ENCODE results near the gene RIN1. TPM values are rescaled to one million over a fixed set of nuclear protein-coding genes. Genes with fewer than 3 reads are reported as not detected.

Gene RIN1
- total RNA-seq, 1 experiment from 2014 or later = 58.0 TPM

DNA sequence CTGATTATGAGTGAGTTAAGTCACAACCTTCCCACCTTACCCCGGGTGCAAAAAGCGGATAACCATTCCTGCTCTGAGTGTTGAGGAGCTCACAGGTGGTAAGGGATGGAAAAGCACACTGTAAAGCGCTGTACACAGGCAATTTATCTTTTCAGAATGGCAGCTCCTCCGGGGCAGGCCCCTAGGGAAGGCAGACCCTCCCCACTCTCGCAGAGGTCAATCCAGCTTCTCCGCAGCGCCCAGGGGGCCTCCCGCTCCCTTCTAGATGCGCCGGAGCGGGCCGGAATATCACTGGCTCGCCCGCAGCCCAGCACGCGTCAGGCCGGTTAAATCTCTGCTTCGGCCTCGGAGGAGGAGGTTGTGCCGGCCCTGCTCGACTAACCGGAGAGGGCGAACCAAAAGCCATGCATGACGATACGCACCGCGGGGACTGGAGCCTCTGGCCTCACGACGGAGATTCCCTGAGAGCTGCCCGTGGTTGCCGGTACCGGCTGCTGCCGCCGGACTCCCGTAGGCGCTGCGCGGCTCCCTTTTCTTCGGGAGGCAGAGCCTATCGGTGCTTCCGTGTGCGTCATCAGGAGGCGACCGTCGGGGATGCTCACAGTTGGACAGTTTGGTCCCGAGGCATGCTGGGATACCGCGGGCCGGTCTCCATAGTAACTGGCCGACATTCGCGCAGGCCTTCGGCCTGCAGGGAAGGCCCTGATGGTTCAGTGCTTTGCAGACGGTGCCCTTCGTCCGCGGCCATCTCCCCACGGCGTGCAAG is 8.5 kb upstream of the RIN1 start, which contains the start of gene BRMS1:
BRMS1 (minus strand) TSS at position 555 of the 766 bp plus-strand sequence. CDS start 2,870 bp downstream, outside the sequence.
- Histone ChIP-seq H3K4me1 (replicated peaks) (peaks cover 38% of the 10 kb centered on the region), H3K9me3 (replicated peaks) (no peaks in the 10 kb centered on the region; the same call in 1 of the 2 replicates), H3K27ac (peak within 1 kb of the TSS; percentile 41), H3K36me3 (peaks cover 44% of the 10 kb centered on the region), H3K27me3 (replicated peaks) (no peaks in the 10 kb centered on the region), H3K4me3 (peak within 1 kb of the TSS; percentile 74)
- peak; percentile 95 to 100 for DNase-seq (ENCODE audit: low read depth in 1 of 2, low spot score in 2 of 2)

DNA sequence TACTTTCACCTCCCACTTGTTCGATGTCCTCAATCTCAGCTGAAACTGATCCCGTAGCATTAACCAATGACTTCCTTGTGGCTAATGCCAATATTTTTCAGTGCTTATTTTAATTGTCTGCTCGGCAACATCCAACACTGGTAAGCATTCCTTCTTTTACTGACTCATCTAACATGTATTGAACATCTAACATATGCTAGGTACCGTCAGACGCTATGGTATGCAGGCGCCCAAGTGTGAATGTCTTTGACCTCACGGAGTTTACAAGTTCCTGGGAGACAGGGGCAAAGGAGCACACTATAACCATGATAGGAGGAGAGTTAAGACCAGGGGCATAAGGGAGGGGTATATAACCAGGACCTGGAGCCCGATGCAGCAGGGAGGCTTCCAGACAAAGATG is 6.9 kb upstream of the RIN1 start:
- Histone ChIP-seq H3K36me3 (peaks cover 59% of the 10 kb centered on the region), H3K4me1 (replicated peaks) (peaks cover 36% of the 10 kb centered on the region), H3K4me3 (no peak overlapping the region), H3K9me3 (replicated peaks) (no peaks in the 10 kb centered on the region; the same call in 1 of the 2 replicates), H3K27ac (no peak overlapping the region), H3K27me3 (replicated peaks) (no peaks in the 10 kb centered on the region)
- no peak for DNase-seq (ENCODE audit: low read depth in 1 of 2, low spot score in 2 of 2)

DNA sequence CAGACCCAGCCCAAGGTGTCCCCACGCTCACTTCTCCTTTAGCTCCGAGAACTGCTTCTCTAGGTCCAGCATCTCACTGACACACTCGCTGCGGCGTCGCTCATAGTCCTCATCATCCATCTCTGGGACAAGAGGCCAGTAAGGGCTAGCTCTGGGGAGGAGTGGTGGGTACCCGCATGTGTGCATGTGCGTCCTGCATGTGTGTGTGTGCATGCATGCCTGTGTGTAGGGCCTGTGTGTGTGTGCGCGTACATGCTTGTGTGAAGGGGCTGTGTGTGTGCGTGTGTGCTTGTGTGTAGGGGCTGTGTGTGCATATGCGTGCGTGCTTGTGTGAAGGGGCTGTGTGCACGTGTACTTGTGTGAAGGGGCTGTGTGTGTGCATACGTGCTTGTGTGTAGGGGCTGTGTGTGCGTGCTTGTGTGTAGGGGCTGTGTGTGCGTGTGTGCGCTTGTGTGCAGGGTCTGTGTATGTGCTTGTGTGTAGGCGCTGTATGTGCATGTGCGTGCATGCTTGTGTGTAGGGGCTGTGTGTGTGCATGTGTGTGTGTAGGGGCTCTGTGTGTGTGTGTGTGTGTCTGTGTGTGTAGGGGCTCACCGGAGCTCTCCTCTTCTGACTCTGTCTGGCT is 5.4 kb upstream of the RIN1 start:
- Histone ChIP-seq H3K27me3 (replicated peaks) (no peaks in the 10 kb centered on the region), H3K27ac (no peak overlapping the region), H3K4me1 (replicated peaks) (peaks cover 39% of the 10 kb centered on the region), H3K9me3 (replicated peaks) (no peaks in the 10 kb centered on the region), H3K36me3 (peaks cover 70% of the 10 kb centered on the region), H3K4me3 (no peak overlapping the region)
- peak in 1 of 2 experiments; percentile 50 for DNase-seq (ENCODE audit: low read depth in 1 of 2, low spot score in 2 of 2)

DNA sequence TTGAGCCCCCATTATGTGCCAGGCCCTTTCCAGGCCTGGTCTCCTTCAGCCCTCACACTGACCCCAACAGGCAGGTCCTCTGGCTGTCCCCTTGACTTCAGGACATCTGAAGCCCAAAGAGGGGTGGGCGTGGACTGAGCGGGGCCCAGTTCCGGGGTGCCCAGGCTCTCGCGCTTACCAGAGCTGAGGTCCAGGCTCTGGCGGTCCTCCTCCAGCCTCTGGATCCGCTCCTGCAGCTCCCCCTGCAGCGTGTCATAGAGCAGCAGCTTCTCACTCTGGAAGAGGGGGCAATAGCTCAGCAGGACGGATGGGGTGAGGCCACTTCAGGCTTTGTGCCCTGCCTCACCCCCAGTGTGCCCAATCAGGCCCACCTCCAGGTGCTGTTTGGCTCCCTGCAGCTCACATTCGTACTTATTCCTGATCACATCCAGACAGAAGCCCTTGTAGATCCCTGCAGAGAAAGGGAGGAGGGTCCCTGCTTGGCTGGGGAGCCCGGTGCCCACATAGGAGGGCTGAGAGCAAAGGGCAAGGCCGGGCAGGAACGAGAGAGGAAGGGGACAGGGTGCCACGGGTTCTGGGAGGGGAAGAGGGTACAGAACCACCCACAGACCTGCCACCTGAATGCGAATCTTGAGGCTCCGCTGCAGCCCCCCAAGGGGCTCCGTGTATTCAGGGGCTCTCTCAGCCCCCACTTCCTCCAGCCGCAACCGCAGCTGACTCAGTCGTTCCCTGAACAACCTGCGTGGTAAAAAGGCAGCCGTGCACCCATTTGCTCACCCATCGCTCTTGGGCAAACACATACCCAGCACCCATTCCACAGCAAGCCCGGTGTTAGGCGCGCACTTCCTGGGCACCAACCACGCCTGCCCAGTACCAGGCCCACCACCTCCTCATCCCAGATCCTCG is 4.6 kb upstream of the RIN1 start:
- DNase-seq (ENCODE audit: low read depth in 1 of 2, low spot score in 2 of 2) = peak in 1 of 2 experiments; percentile 59
- H3K4me3 ChIP-seq = no peak overlapping the region
- no peaks in the 10 kb centered on the region for H3K27me3 ChIP-seq (replicated peaks)
- no peaks in the 10 kb centered on the region for H3K9me3 ChIP-seq (replicated peaks)
- H3K27ac ChIP-seq = no peak overlapping the region
- H3K36me3 ChIP-seq = peaks cover 74% of the 10 kb centered on the region
- H3K4me1 ChIP-seq (replicated peaks) = peaks cover 43% of the 10 kb centered on the region

DNA sequence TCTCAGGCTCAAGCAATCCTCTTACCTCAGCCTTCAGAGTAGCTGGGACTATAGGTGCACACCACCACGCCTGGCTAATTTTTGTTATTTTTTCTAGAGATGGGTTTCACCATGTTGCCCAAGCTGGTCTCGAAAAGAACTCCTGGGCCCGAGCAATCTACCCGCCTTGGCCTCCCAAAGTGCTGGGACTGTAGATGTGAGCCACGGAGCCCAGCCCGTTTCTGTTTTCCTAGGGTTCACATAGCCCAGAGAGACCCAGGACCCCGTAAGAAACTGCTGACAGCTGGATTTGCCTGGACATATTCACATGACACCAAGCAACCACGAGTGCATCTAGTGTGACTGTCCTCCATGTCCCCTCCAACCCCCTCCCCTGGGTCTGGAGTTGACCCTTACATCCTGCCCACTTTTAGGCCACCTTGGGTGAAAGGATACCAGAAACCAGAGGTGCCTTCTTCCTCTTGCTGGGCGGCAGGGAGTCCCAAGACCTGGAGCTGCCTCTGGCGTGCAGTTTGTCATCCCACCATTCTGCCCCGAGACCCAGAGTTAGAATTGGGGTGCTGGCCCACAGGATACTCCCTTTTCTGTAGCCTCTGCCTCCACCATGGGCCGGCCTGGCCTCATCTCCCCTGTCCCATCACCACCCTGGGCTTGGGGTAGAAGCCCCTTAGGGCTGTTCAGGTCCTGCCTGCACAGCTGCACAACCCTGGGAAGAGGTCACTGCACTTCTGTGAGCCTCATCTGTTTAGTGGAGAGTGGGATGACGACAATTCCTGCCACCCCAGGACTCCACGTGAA is 3.7 kb upstream of the RIN1 start:
- peaks cover 84% of the 10 kb centered on the region for H3K36me3 ChIP-seq
- H3K9me3 ChIP-seq (replicated peaks) = no peaks in the 10 kb centered on the region
- peak in 1 of 2 experiments; percentile 52 for DNase-seq (ENCODE audit: low read depth in 1 of 2, low spot score in 2 of 2)
- H3K4me3 ChIP-seq = no peak overlapping the region
- H3K4me1 ChIP-seq (replicated peaks) = peaks cover 44% of the 10 kb centered on the region
- no peaks in the 10 kb centered on the region for H3K27me3 ChIP-seq (replicated peaks)
- no peak overlapping the region for H3K27ac ChIP-seq

DNA sequence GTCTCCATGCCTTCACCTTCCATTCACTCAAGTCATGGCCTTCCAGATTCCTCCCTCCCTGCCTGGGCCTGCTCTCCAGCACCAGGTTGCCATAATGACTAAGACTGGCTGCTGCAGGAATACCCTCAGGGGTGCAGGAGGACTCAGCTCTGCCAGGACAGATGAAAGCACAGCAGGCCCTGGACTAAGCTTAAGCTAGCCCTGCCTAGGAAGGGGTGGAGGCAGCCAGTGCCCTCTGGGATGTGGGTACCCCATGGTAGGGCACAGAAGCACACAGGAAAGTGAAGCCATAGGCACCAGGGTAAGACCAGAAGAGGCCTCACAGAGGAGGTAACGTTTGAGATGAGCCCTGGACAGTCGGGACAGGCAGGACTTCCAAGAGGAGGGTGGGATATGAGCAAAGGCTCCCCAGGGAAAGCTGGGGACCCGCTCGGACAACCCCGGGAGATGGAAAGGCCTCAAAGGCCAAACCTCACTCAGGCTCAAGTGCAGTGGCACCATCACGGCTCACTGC is 3.0 kb upstream of the RIN1 start:
- no peak overlapping the region for H3K27ac ChIP-seq
- peaks cover 47% of the 10 kb centered on the region for H3K4me1 ChIP-seq (replicated peaks)
- no peak overlapping the region for H3K4me3 ChIP-seq
- H3K27me3 ChIP-seq (replicated peaks) = no peaks in the 10 kb centered on the region
- no peak for DNase-seq (ENCODE audit: low read depth in 1 of 2, low spot score in 2 of 2)
- peaks cover 87% of the 10 kb centered on the region for H3K36me3 ChIP-seq
- no peaks in the 10 kb centered on the region for H3K9me3 ChIP-seq (replicated peaks)

DNA sequence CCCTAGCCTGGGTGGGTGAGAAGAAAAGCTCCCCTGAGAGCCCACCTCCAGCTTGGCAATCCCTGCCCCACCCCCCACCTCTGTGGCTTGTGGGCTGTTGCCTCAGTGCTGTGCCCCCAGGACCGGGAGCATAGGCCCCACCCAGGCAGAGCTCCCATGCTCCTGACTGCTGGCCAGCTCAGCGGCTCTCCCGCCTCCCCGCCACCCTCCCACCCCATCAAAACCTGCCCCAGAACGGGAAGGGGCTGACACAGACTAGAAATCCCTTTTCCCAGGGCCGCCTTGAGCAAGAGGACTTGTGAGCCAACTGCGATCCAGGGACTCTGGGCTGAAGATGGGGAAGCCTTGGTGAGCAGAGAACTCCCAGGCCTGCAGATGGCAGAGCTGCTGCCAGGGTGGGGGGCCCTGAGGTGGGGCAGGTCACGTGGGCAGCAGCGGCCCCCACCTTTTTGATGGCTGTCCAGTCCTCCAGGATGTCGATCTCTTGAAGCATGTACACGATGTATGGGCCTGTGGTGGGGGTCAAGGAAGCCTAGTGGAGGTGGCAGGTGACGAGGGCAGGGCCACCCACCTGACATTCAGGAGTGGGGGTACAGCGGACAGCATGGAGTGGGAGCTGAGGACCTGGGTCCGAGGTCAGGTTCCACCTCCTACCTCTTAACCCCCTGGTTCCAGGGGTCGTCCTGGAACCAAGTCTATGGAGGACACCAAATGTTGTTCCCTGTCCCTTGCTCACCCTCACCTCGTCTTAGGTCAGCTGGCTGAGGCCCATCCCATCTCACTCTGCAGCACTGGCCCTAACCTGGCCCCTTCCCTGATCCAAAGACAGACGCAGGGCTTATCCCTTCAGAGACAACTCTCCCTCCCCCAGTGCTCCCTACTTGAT is 2.3 kb upstream of the RIN1 start:
- peaks cover 40% of the 10 kb centered on the region for H3K4me1 ChIP-seq (replicated peaks)
- H3K4me3 ChIP-seq = no peak overlapping the region
- H3K36me3 ChIP-seq = peaks cover 92% of the 10 kb centered on the region
- H3K27ac ChIP-seq = no peak overlapping the region
- DNase-seq (ENCODE audit: low read depth in 1 of 2, low spot score in 2 of 2) = no peak
- H3K27me3 ChIP-seq (replicated peaks) = no peaks in the 10 kb centered on the region
- H3K9me3 ChIP-seq (replicated peaks) = no peaks in the 10 kb centered on the region

DNA sequence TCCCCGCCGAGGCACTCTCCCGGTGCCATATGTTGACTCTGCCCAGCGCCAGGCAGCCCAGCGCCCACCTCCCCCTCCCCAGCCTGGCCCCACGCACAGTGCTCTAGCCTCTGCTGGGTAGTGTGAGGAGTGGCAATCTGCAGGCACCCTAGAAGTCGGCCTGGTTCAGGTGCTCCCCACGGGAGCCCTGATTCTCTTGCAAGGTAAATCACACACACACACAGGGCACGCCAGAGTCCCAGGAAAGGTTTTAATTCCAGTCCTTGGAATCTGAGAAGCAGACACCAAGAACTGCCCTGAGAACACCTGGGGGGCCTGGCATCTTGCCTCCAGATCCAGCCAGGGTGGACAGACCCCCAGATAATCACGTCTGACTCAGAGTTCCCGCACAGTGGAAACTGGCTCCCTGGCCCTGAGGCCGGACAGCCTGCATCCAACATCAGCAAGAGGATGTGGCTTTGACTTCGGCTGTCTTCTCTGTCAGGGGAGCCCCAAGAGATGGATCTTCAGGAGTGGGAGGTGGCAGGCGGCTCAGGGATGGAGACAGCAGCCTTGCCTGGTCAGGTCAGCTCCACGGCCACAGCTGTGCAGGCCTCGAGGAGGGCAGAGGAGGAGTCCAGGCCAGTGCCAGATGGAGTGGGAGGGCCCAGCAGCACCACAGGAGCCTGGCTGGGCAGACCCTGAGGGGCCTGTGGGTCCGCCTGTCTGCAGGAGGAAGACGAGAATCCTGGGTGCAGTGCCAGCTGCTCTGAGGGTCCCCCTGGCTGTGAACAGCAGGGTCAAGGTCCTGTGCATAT is 1.1 kb upstream of the RIN1 start:
- H3K27me3 ChIP-seq (replicated peaks) = no peaks in the 10 kb centered on the region
- H3K27ac ChIP-seq = peak overlapping the region; percentile 90
- DNase-seq (ENCODE audit: low read depth in 1 of 2, low spot score in 2 of 2) = peak in 1 of 2 experiments; percentile 57
- H3K4me3 ChIP-seq = no peak overlapping the region
- peaks cover 93% of the 10 kb centered on the region for H3K36me3 ChIP-seq
- peaks cover 37% of the 10 kb centered on the region for H3K4me1 ChIP-seq (replicated peaks)
- H3K9me3 ChIP-seq (replicated peaks) = no peaks in the 10 kb centered on the region

DNA sequence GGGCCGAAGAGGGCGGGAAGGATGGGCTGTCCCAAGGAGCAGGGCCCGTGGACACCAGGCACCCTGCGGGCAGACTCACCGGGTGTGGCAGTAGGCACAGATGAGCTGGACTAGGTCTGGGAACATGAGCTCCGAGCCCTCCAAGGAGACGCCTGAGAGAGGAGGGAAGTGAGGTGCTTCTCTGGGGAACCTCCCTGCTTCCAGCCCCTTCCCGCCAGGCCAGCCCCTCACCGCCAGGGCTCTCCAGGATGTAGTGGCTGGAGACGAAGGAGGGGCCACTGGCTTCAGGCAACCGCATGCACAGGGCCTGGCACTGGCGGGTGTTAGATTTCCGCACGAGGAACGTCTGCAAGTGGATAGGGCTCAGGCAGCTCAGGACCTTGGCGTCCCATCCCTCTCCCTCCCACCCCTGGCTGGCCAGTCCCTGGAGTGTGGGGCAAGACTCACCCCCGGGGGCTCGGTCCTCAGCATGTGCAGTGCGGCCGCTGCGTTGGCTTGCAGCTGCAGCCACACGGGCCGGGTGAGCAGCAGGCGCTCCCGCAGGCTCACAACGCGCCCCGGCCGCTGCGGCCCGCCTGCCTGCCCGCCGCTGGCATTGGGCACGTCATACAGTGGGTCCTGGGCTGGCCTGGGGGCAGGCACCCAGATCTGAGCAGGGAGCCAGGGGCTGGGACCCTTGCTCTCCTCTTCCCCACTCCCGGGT is 552 bp downstream of the RIN1 start:
- Histone ChIP-seq H3K27me3 (replicated peaks) (no peaks in the 10 kb centered on the region), H3K36me3 (peaks cover 91% of the 10 kb centered on the region), H3K9me3 (replicated peaks) (no peaks in the 10 kb centered on the region), H3K4me3 (peak overlapping the region; percentile 66), H3K4me1 (replicated peaks) (peaks cover 53% of the 10 kb centered on the region), H3K27ac (peak overlapping the region; percentile 90)
- DNase-seq (ENCODE audit: low read depth in 1 of 2, low spot score in 2 of 2) = peak; percentile 82 to 85

DNA sequence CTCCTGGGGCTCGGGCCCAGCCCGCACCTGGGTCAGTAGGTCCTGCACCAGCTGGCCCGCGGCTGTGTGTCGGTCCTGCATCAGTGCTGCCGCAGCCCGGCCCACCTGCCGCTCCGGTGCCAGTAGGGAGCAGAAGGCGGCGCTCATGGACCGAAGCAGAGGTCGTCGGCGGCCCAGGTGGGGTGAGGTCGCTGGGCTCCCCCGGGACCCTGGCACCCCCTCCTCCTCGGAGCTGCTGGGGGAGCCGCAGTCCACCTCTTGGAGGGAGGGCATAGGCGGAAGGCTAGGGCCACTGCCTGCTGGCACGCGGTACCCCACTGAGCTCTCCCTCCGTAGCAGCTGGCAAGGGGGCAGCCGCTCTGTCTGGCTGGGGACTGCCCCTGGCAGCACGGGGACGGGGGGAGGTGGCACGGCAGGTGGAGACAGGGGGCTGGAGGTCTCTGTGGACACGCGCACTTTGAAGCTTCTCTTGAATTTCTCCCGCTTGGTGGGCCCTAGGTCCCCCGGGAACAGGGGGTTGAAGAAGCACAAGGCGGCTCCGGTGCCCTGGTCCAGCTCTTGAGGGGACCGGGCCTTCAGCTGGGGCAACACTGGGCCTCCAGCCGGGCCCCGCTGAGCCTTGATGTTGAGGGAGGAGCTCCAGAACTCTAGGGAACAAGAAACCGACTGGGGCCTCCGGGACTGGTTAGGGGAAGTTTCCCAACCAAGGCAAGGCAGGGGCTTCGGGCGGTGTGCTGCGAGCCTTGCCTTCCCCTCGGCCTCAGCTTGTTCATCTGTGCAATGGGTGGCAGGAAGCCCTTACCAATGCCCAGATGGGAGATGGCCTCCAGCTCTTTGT is 1.4 kb downstream of the RIN1 start:
- peaks cover 62% of the 10 kb centered on the region for H3K4me1 ChIP-seq (replicated peaks)
- peak overlapping the region; percentile 90 for H3K27ac ChIP-seq
- H3K27me3 ChIP-seq (replicated peaks) = no peaks in the 10 kb centered on the region
- H3K4me3 ChIP-seq = peak overlapping the region; percentile 66
- H3K9me3 ChIP-seq (replicated peaks) = no peaks in the 10 kb centered on the region
- peaks cover 86% of the 10 kb centered on the region for H3K36me3 ChIP-seq
- peak in 1 of 2 experiments; percentile 59 for DNase-seq (ENCODE audit: low read depth in 1 of 2, low spot score in 2 of 2)

Measured in SJSA1 (cell line).